SIG-M5 treated with dmso at 0.1 percent for 504 hours (cell line): ENCODE measurements around the gene PIK3AP1.
"Not testable (repeated sequence)": the region's sequence is repeated elsewhere in the genome, so short reads cannot be mapped to it uniquely, and the experiment has no call there.

ENCODE experiments used
- DNase-seq: peaks from one replicate; lab custom pipeline; 2025; ENCODE audit not compliant: unreplicated experiment; lab: John Stamatoyannopoulos, UW

PIK3AP1 gene

GRCh38 chr10:96585736-96586418 is 134.4 kb downstream of the PIK3AP1 start:
- no peak for DNase-seq

GRCh38 chr10:96584474-96584873 is 135.8 kb downstream of the PIK3AP1 start:
- DNase-seq, result no peak

DNA sequence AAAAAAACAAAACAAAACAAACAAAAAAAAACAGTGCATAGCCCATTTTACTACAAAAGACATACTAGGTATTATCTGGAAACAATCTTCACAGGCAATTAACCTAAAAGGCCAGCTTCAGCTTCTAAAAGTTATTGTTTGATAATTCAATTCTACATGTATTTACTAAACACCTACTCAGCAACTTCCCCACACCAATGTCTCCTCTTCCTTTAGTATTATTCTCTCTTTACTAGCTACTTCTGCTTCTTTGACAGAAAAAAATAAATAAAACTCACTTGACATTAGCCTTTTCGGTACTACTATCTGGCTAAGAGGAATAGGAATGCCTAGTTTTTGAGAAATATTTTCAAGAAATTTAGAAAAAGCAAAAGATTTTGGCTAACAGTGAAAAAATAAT is 136.3 kb downstream of the PIK3AP1 start:
- DNase-seq, result no peak

DNA sequence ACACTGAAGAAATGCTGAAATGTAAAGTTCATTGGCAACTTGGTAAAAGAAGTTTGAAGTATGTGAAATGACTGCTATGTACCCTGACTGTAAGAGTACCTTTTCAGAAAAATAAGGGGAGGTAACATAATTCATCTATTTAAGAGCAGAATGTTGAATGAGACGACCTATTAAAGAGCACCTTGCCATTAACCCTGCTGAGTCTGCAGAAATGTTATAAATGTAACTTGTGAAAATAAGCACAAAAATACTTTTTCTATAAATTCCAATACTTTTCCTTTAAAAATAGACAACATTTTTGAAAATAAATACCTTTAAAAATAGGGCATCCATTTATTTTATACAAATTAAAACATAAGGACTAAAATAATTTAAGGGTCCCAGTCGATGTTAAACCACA is 141.2 kb downstream of the PIK3AP1 start:
- no peak for DNase-seq

- no peak for DNase-seq
These were observed 141.7 kb downstream of the PIK3AP1 start for GRCh38 chr10:96578633-96579032.

GRCh38 chr10:96578022-96578421 is 142.3 kb downstream of the PIK3AP1 start:
- DNase-seq, result no peak

DNA sequence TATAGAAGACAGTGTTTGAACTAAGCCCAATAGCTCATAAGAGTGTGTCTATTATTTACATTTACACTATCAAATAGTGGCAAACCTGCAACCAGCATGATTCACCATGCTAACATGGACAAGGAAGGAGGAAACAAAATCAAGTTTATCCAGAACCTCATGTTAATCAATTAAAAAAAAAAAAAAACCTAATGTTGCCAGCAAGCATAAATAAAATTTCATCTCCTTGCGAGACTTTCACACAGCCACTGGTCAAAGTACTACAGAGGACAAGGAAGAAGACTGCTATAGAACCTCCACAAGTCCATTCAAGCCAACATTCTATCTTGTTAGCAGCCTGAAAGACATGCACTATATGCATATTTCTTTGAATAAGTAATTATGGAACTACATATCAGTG is 143.2 kb downstream of the PIK3AP1 start:
- no peak for DNase-seq

DNA sequence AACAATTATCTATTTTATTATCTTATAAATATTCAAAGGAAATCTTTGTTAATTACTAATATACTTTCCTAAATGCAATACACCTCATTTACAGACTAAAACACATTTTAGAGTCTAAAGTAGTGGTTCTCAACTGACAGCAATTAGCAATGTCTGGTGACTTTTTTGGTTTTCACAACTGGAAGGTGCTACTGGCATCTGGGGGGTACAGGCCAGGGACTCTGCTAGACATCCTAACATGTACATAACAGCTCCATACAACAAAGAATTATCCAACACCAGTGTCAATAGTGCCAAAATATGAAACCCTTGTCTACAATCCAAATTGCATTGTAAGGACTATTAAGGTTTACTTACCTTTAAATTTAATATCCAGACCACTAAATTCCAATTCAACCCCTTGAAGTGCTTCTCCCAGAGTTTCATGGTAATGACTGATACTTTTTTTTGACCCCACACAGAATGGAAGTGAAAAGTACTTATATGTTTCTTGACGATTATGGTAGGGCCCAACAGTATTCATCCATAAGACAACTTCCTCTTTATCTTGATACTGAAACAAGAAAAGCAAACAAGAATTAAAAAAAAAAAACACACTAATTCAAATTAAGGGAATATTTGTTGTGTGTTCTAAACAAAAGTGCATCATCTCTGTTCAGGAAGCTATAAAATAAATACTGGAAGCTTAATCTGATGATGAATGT is 143.9 kb downstream of the PIK3AP1 start:
- DNase-seq, result peak; percentile 22

- DNase-seq, result not testable (repeated sequence)
These were observed 145.8 kb downstream of the PIK3AP1 start for GRCh38 chr10:96574564-96574963.

GRCh38 chr10:96573036-96573435 is 147.3 kb downstream of the PIK3AP1 start:
- no peak for DNase-seq

GRCh38 chr10:96570983-96571964 is 149.0 kb downstream of the PIK3AP1 start:
- no peak for DNase-seq

DNA sequence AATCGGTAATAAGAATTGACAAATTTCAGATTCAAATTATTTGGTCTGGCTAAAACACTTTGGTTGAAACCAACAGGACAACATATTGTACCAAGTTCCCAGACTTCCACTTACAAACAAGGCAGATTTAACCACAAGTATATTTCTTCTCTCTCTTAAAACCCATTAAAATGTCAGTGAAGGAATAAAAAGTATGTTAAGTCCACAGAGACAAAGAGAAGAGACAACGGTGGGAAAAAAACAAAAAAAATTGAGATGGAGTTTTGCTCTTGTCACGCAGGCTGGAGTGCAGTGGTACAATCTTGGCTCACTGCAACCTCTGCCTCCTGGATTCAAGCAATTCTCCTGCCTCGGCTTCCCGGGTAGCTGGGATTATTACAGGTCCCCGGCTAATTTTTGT is 149.8 kb downstream of the PIK3AP1 start:
- DNase-seq, result no peak

DNA sequence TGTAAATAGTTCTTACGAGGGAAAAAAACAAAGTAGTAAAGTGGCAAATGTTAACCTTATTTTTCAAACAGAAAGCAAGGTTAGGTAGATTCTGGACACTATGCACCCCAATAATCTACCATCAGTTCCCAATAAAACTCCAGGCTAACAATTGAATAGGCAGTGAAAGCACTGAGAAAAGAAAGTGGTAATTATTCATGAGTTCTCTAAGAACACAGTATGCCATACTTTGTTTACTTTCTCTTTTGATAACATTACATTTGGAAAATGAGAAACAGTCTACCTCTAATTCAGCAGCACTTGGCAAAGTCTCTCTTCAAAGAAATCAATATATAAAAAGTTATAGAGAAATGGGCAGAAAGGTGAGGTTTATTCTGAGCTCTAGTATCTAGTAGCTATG is 151.9 kb downstream of the PIK3AP1 start:
- no peak for DNase-seq

- no peak for DNase-seq
These were observed 154.5 kb downstream of the PIK3AP1 start for GRCh38 chr10:96565774-96566173.

GRCh38 chr10:96560966-96561887 is 159.1 kb downstream of the PIK3AP1 start:
- DNase-seq, result no peak

GRCh38 chr10:96560489-96560888 is 159.8 kb downstream of the PIK3AP1 start:
- no peak for DNase-seq

GRCh38 chr10:96556003-96556402 is 164.3 kb downstream of the PIK3AP1 start:
- DNase-seq, result peak; percentile 9

DNA sequence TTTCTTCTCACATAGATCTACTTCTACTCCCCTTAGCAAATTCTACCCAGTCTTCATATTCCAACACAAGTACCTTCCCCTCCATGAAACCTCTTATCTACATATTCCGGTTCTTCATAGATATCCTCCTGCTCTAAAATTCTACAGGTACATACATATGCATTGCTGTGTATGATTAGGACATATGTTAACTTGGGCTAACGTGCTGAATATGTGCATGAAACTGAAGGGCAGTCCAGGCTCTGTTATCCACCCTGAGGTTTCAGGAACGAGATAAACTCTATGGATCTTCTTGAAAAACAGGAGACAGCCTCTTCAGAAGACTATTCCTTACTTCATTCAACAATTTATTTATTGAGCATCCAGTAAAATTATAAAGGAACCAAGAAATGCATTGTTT is 165.0 kb downstream of the PIK3AP1 start:
- no peak for DNase-seq

- DNase-seq, result no peak
These were observed 171.7 kb downstream of the PIK3AP1 start for GRCh38 chr10:96548589-96548988.

DNA sequence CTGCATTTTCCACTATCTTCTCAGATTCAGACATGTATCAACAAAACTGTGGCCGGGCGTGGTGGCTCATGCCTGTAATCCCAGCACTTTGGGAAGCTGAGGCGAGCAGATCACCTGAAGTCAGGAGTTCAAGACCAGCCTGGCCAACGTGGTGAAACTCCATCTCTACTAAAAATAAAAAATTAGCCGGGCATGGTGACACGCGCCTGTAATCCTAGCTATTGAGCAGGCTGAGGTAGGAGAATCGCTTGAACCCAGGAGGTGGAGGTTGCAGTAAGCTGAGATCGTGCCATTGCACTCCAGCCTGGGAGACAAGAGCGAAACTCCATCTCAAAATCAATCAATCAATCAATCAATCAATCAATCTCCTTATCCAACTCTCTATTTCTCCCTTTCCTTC is 174.8 kb downstream of the PIK3AP1 start:
- not testable (repeated sequence) for DNase-seq
